Bronchial epithelial cell (primary cell): Measurements from ENCODE around the gene SHANK1. TPM values are rescaled to one million over a fixed set of nuclear protein-coding genes. Genes with fewer than 3 reads are reported as not detected.
"Not testable (repeated sequence)": the region's sequence is repeated elsewhere in the genome, so short reads cannot be mapped to it uniquely, and the experiment has no call there.

ENCODE experiments used
- DNase-seq: peaks from one replicate; pipeline ENCODE4 v3.0.0-alpha.2; 2010; ENCODE audit warnings: low read depth
- FAIRE-seq: peaks from 2 replicates; lab custom pipeline; 2011; peaks lifted over from hg19 to GRCh38; lab: Jason Lieb, UNC
- H3K27me3 ChIP-seq: 2 replicates; pipeline ENCODE4 v1.5.1; 2011; ENCODE audit warnings: low read length; ENCODE audit not compliant: control insufficient read depth, insufficient read depth
- H3K36me3 ChIP-seq: 2 replicates; pipeline ENCODE4 v1.5.1; 2011; ENCODE audit warnings: low read length; ENCODE audit not compliant: control insufficient read depth, insufficient read depth
- H3K4me3 ChIP-seq: 2 replicates; pipeline ENCODE4 v1.5.1; 2011; ENCODE audit warnings: mild to moderate bottlenecking, low read depth, low read length, control low read depth
- CTCF ChIP-seq: IDR thresholded peaks from 2 replicates; pipeline ENCODE4 v1.5.1; 2011; ENCODE audit warnings: mild to moderate bottlenecking, moderate library complexity, low read length, control low read depth, inconsistent platforms; ENCODE audit not compliant: insufficient read depth, severe bottlenecking
- total RNA-seq: library from RNA; depleted of rRNA; stranded (reverse); fragments of >200 nt; gene quantifications from 2 replicates; pipeline ENCODE4 v1.2.1, GENCODE V29; 2014

SHANK1 gene
- total RNA-seq, 1 donor from 2014 or later: not detected

- TF ChIP-seq CTCF: no peak
- DNase-seq (no peak), FAIRE-seq (no peak)
- Histone ChIP-seq H3K27me3 (no peaks in the 10 kb centered on the region), H3K4me3 (no peak overlapping the region), H3K36me3 (no peaks in the 10 kb centered on the region)
These were observed 93.6 kb downstream of the SHANK1 start for GRCh38 chr19:50626011-50626410.

DNA sequence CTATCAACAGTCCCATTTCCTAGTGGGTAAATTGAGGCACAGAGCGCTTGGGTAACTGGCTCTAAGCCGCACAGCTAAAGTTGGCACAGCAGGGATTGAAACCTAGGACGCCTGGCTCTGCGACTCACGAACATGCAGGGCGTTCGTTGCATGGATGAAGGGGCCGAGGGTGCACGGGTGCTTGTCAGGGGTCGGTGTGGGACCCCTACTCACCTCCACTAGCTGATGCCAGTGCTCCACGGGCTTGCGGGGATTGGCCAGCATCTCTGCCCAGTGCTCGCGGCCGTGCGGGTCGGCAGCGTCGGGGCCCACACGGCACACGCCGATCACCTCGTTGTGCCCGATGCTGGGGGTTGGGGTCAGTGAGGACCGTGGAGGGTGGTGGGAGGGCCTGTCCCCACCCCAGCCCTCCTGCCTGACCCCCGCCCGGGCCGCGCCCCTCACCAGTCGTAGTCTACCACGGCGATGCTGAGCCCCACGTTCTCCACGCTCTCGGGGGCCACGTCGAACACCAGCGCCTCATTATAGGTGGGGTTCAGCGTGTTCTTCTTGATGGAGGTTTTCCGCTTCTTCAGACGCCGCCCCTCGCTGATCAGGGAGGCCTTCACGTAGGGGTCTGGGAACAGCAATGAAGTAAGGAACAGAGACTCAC, 94.5 kb downstream of the SHANK1 start:
- Histone ChIP-seq H3K27me3 (no peaks in the 10 kb centered on the region), H3K4me3 (no peak overlapping the region), H3K36me3 (no peaks in the 10 kb centered on the region)
- TF ChIP-seq CTCF: no peak
- FAIRE-seq (no peak), DNase-seq (no peak)

- FAIRE-seq, H3K36me3 ChIP-seq, H3K4me3 ChIP-seq, H3K27me3 ChIP-seq, DNase-seq: not testable (repeated sequence)
These were observed 99.2 kb downstream of the SHANK1 start for GRCh38 chr19:50620394-50620906.

DNA sequence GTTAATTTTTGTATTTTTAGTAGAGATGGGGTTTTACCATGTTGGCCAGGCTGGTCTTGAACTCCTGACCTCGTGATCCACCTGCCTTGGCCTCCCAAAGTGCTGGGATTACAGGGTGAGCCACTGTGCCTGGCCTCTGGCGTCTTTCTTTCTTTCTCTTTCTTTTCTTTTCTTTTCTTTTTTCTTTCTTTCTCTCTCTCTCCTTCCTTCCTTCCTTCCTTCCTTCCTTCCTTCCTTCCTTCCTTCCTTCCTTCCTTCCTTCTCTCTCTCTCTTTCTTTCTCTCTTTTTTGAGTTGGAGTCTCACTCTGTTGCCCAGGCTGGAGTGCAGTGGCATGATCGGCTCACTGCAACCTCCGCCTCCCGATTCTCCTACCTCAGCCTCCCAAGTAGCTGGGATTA, 100.4 kb downstream of the SHANK1 start:
- not testable (repeated sequence) for H3K27me3 ChIP-seq, H3K4me3 ChIP-seq, DNase-seq, H3K36me3 ChIP-seq, FAIRE-seq

GRCh38 chr19:50618379-50618778, 101.2 kb downstream of the SHANK1 start:
- FAIRE-seq, H3K4me3 ChIP-seq, H3K27me3 ChIP-seq, DNase-seq, H3K36me3 ChIP-seq: not testable (repeated sequence)

DNA sequence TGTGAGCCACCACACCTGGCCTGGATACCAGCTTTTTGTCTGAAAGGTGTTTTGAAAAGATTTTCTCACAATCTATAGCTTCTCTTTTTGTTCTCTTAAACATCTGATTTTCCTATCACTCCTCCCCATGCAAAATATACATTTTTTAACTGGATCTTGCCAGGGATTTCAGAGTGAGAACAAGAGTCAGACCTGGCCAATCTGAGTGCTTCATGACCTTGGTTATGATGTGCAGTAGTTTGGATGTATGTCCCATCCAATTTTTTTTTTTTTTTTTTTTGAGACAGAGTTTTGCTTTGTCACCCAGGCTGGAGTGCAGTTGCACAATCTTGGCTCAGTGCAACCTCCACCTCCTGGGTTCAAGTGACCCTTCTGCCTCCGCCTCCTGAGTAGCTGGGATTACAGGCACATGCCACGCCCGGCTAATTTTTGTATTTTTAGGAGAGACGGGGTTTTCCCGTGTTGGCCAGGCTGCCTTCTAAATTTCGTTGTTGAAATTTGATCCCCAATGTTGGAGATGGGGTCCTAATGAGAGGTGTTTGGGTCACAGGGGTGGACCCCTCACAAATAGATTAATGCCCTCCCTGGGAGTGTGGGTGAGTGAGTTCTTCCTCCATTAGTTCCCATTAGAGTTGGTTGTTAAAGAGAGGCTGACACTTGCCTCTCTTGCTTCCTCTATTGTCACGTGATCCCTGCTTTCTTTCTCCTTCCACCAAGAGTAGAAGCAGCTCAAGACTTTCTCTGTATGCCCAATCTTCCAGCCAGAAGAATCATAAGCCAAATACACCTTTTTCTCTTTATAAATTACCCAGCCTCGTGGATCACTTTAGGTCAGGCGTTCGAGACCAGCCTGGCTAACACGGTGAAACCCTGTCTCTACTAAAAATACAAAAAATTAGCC, 106.8 kb downstream of the SHANK1 start:
- not testable (repeated sequence) for H3K4me3 ChIP-seq, H3K27me3 ChIP-seq, DNase-seq, H3K36me3 ChIP-seq, FAIRE-seq

Other genes starting within 250 kb of the SHANK1 start
- gene EMC10, start 243.3 kb downstream of the SHANK1 start, total RNA-seq: 24.7 and 37.1 TPM in 2 replicates
- 0.51 and 0.79 TPM in 2 replicates for gene GARIN5A, start 243.0 kb downstream of the SHANK1 start, total RNA-seq
- gene JOSD2, start 208.6 kb downstream of the SHANK1 start, total RNA-seq: 10.5 and 29.3 TPM in 2 replicates
- not detected in 2 replicates for gene ASPDH, start 205.9 kb downstream of the SHANK1 start, total RNA-seq
- gene LRRC4B, start 151.4 kb downstream of the SHANK1 start, total RNA-seq: not detected in 2 replicates
- not detected in 2 replicates for gene SYT3, start 79.9 kb downstream of the SHANK1 start, total RNA-seq
- gene C19orf81, start 70.4 kb downstream of the SHANK1 start, total RNA-seq: not detected in 2 replicates
- 0.26 TPM in 2 replicates for gene CLEC11A, start 3.6 kb upstream of the SHANK1 start, total RNA-seq
- gene GPR32, start 50.7 kb upstream of the SHANK1 start, total RNA-seq: not detected in 2 replicates
- gene ACP4, start 70.6 kb upstream of the SHANK1 start, total RNA-seq: not detected in 2 replicates
- gene KLK1, start 104.0 kb upstream of the SHANK1 start, total RNA-seq: not detected in 2 replicates
- gene KLK15, start 113.8 kb upstream of the SHANK1 start, total RNA-seq: not detected in 2 replicates
- not detected in 2 replicates for gene KLK3, start 135.1 kb upstream of the SHANK1 start, total RNA-seq
- gene KLK2, start 153.6 kb upstream of the SHANK1 start, total RNA-seq: 0.53 TPM in 1 of 2 replicates, not detected in the other
- gene KLK4, start 191.6 kb upstream of the SHANK1 start, total RNA-seq: not detected in 2 replicates
- 3.4 and 12.0 TPM in 2 replicates for gene KLK5, start 233.2 kb upstream of the SHANK1 start, total RNA-seq
- gene KLK6, start 249.8 kb upstream of the SHANK1 start, total RNA-seq: 0.26 TPM in 2 replicates